Measurements from ENCODE around the gene MYO3B. TPM values are rescaled to one million over a fixed set of nuclear protein-coding genes. Genes with fewer than 3 reads are reported as not detected.
"Not testable (repeated sequence)": the region's sequence is repeated elsewhere in the genome, so short reads cannot be mapped to it uniquely, and the experiment has no call there.

Gene MYO3B
- total RNA-seq, 1 experiment from 2014 or later, result not detected

DNA sequence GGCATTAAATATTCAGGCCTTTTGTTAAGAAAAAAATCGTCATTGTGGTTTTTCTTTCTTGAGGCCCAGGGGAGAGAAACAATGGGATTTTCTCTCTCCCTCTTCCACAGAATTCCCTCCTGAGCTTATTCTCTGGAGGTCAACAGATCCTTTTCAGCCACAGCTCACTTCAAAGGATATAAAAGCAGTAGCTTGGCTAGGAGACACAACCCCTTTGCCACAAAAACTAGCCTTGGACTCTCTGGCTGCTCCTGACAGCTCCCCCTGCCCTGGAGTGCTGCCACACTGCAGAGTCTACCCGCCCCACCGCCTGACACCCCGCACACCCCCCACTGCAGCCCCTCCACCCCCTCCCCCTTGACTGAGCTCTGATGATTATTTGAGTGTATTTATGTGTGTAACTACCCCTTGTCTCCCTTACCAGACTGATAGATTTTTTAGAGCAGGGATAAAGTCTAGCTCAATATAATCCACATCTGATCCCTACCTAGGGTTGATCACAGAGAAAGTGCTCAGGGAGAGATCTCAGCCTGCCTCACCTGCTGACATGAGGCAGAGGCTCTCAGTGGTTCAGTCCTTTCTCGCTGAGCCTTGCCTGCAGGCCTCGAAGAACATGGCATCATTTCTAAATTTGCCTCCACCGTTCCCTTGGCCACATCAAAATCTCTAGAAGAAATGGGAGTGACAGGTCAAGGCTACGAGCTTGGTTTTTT, 405.0 kb downstream of the MYO3B start:
- no peak for DNase-seq (ENCODE audit: extremely low read depth, low read depth)

DNA sequence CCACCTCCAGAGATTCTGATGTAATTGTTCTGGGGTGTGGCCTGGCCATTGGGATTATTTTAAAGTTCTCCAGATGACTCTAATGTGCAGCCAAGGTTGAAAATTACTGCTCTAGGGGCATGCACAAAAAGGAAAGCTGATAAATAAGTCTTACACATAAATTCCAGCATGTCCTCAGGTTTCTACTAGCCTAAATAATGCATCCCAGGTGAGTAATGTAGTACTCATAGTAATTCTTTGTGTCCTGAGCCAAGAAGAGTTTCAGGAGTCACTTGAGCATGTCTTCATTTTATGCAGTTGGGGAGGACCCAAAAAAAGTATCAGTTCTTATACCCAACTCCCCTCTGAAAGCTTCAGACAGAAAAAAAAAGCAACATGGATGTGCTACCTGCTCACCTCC, 407.1 kb downstream of the MYO3B start:
- no peak for DNase-seq (ENCODE audit: extremely low read depth, low read depth)

DNA sequence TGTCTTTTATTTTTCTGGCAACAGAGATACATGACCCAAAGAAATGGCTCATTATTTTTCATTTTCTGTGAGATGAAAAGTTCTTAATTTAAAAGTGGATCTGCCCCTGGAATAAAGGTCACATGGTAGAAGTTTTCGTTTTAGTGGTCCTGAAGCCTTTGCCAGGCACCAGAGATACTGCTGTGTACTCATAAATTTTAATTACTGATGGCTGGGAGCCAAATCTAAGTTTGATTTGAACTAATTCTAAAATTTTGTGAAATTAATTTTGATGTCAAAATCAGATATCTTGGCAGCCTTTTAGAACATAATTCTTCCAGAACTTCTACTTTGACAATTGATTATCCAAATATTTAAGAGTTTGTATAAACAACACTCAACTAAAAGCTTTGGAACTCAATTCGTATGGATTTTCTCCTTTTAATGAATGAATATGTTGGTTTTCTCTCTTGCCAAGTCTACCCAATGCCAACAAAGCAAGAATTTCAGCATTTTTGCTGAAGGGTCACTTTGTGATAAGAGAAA, 408.7 kb downstream of the MYO3B start:
- DNase-seq (ENCODE audit: extremely low read depth, low read depth), result no peak

DNA sequence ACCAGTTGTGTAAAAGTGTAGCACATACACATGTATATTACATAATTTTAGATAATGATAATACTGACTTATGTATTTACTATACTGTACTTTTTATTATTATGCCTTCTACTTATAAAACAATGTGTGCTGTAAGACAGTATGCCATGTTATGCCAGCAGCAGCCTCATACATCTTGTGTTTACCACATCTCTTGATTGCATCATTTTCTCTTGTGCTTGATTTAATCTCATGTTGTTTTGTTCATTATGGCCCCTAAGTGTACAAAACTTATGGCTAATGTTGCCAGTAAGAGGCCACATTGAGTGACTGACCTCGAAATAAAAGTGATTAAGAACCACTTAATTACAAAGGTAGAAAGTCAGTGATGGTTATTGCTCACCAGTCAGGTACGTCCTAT, 409.2 kb downstream of the MYO3B start:
- DNase-seq (ENCODE audit: extremely low read depth, low read depth), result no peak

DNA sequence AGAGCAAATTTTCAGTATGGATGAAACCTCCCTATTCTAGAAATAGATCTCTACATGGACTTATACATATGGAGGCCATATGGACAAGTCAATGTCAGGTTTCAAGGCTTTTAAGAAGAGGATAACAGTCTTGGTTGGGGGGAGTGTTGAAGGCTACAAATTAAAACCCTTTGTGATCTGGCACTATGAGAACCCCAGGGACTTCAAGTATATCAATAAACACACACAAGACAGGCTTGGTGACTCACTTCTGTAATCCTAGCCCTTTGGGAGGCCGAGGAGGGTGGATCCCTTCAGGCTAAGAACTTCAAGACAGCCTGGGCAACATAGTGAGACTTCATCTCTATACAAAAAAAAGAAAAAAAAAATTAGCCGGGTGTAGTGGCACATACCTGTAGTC, 410.0 kb downstream of the MYO3B start:
- no peak for DNase-seq (ENCODE audit: extremely low read depth, low read depth)

DNA sequence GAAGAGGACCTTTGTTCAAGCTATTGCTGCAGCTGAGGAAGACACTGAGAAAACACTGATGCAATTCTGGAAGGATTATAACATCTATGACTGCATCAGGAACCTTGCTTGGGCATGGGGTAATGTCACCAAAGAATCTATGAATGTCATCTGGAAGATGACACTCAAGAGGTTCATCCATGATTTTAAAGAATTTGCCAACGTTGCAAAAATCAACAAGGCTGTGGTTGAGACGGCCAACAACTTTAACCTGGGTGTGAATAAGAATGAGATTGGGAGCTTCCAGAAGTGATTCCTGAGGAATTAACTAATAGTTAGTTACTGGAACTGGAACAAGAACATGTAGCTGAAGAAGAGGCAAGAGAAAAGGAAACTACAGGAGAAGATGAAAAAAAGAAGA, 410.8 kb downstream of the MYO3B start:
- DNase-seq (ENCODE audit: extremely low read depth, low read depth), result no peak

DNA sequence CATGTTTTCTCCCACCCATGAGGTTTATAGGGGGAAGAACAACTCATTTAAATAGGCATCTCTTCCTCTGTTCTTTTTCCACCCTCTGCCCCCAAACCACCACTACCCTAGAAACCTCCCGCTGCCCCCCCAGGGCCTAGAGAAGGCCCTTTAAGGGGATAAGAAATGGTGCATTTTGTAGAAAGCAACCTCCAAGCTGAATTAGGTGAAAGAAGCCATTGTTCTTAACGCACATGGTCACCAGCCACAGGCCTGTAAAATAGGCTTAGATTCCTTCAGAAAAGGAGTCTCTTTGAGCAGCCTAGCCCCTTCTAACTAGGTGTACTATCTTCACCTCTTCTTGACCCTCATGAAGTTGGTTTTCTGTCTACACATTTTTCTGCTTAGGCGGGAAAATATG, 418.6 kb downstream of the MYO3B start:
- DNase-seq (ENCODE audit: extremely low read depth, low read depth), result no peak

DNA sequence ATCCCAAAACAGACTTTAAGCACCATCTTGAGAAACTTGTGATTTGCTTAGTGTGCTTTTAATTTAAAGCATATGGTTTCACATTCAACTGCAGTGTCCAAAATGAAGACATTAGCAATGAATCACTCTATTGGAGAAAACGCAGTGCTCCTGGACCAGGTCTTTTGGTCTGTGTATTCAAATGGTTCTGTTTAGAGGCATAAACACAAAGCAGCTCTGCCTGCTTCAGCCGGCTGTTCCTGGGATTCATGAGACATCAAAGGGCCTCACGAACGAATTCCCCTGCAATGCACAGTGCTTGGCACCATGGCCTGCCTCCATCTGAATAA, 420.1 kb downstream of the MYO3B start:
- no peak for DNase-seq (ENCODE audit: extremely low read depth, low read depth)

DNA sequence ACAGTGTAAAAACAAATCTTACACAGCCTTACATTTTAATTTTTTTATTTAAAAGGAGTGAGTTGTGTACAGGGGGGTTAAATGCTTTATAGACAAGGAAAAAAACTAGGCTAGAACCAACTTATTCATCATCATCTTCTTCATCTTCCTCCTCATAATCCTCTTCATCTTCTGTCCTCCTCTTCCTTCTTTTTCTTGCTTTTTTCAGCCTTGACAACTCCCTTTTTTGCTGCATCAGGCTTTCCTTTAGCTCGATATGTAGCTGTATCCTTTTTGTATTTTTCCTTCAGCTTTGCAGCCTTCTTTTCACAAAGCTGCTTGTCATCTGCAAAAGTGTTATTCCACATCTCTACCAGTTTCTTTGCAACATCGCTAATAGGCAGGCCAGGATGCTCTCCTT, 423.5 kb downstream of the MYO3B start:
- no peak for DNase-seq (ENCODE audit: extremely low read depth, low read depth)

DNA sequence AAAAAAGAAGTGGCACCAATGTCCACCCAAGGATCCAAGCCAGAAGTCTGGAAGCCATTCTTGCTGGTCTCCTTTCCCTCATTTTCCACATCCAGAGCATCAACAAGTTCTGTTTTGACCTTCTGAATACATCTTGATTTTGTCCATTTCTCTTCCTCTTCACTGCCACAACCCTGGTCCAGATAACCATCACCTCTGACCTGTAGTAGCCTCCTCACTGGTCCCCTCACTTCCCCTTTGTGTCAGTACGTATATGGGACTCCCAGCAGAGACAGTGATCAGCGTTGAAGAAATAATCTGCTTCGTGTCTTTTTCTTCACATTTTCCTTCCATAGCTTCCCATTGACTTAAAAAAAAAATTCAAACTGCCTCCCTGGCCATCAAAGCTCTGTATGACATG, 427.9 kb downstream of the MYO3B start:
- no peak for DNase-seq (ENCODE audit: extremely low read depth, low read depth)

DNA sequence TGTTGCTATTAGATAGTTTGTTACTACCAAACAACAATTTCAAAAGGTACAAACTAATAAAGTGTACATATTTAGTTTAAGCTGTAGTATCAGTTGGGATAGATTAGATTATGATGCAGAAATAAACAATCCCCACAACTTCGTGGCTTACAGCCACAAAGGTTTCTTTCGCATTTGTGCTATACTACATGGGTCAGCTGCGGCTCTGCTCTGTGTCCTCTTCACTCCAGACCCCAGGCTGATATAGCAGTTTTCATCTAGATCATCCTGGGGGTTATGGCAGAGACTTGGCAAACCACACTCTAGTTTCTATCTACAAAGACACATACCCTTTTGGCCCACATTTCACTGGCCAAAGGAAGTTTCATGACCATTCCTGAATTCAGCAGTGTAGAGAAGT, 429.2 kb downstream of the MYO3B start:
- no peak for DNase-seq (ENCODE audit: extremely low read depth, low read depth)

DNA sequence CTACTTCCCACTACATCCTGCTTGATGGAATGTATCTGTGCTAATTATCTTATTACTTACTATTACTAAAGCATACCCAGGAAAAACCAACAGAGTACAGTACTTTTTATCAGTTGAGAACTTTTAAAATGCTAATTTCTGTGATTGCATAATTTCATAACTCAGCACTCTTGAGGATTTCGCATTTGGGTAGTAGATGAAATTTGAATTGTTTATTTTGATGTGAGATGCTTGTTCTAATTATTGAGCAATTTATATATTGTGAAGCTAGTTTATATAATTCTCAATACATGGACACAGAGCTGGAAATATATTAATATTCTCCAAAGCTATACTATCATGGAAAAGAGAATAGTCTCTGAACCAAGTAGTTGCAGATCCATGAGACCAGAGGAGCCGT, 432.7 kb downstream of the MYO3B start:
- no peak for DNase-seq (ENCODE audit: extremely low read depth, low read depth)

DNA sequence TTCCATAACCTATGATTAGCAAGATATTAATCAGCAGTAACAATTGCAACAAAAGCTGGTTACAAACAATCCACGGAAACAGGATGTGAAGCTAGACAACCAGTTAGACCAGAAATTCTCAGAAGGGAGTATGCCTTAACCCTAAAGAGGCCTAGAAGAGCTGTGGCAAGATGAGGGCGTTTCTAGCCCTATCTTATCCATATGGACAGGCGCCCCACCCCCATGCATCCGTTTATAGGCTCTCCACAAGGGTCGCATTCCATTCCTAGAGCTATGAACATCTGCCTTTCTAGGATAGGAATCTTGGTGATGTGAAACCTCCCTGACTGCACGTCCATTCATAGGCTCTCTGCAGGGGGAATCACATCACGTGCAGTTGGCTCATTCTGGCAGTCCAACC, 441.0 kb downstream of the MYO3B start:
- not testable (repeated sequence) for DNase-seq (ENCODE audit: extremely low read depth, low read depth)

DNA sequence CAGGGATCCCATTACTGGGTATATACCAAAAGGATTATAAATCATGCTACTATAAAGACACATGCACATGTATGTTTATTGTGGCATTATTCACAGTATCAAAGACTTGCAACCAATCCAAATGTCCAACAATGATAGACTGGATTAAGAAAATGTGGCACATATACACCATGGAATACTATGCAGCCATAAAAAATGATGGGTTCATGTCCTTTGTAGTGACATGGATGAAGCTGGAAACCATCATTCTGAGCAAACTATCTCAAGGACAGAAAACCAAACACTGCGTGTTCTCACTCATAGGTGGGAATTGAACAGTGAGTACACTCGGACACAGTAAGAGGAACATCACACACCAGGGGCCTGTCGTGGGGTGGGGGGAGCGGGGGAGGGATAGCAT, 457.1 kb downstream of the MYO3B start:
- not testable (repeated sequence) for DNase-seq (ENCODE audit: extremely low read depth, low read depth)

DNA sequence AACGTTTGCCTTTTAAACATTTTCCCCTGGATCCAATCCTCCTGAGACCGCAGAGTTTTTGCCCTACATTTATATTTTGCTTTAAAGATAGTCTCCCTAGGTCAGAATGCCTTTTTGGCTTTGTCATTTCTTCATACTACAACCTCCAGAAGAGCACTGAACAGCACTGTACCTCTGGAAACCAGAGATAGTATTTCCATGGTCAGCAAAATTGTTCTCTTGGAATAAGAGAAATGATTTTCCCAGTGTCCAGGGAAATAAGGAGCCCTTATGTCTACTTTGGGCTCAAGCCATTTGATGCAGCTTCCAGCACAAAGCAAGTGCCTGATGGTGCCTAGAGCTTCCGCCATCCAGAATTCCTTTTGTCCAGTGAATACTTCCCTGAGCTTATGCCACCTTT, 461.7 kb downstream of the MYO3B start:
- no peak for DNase-seq (ENCODE audit: extremely low read depth, low read depth)

DNA sequence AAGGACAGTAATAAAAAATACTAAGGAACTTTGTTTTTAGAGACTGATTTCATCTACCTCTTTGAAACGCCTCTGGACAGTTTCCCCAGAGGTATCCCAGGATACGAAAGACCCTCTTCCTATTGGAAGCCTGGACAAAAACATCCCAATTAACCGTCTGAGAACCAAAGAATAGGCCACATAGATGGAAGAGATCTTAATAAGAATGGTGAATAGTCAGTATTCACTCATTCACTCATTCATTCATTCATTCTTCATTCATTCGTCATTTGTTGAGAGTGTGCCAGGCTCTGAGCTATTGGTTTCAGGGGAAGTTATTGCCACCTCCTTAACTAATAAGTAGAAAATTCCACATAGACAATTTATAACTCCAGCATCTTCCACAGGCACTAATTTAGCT, 464.0 kb downstream of the MYO3B start:
- no peak for DNase-seq (ENCODE audit: extremely low read depth, low read depth)

DNA sequence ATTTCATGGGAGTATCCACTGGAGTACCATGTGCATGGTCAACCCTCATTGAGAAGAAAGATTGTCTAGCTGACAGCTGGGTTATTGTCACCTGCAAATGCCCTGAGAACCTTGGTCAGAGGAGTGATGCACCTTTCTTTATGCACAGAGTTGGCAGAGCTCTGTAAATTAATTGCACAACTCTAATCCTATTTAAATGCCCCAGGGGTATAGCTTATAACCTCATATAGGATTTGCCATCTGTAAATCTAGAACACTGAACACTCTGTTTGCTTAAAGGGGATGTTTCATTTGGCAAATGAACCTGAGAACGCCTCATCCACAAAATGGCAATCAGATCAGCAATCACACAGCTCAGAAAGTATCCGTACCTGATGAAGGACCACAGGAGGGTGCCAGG, 465.4 kb downstream of the MYO3B start:
- DNase-seq (ENCODE audit: extremely low read depth, low read depth), result no peak

DNA sequence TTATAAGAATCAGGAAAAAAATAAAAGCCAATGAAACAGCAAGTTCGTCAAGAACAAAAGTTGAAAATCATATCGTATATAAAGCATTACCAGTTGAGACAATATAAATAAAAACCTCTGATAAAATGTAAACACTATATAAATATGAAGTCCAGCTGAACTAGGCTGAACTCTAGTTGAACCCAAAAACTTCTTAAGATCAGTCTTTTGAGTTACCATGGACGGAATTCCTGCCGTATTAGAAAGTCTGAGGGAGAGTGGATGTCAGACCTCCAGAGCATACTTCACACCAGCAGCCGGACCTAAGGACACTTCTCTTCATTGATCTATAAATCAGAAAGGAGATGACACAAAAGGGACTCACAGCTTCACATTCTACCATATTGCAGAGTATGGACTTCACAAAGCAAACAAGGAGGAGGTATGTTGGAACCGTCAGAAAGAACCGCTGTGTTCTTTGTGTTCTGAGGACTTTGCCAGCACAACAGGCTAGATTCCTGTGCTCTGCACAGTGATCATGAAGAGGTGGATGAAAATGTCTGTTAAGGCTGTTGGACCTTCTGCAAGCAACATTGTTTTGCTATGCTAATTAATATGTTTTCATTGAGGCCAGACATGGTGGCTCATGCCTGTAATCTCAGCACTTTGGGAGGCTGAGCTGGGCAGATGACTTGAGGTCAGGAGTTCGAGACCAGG, 469.9 kb downstream of the MYO3B start:
- DNase-seq (ENCODE audit: extremely low read depth, low read depth), result no peak

DNA sequence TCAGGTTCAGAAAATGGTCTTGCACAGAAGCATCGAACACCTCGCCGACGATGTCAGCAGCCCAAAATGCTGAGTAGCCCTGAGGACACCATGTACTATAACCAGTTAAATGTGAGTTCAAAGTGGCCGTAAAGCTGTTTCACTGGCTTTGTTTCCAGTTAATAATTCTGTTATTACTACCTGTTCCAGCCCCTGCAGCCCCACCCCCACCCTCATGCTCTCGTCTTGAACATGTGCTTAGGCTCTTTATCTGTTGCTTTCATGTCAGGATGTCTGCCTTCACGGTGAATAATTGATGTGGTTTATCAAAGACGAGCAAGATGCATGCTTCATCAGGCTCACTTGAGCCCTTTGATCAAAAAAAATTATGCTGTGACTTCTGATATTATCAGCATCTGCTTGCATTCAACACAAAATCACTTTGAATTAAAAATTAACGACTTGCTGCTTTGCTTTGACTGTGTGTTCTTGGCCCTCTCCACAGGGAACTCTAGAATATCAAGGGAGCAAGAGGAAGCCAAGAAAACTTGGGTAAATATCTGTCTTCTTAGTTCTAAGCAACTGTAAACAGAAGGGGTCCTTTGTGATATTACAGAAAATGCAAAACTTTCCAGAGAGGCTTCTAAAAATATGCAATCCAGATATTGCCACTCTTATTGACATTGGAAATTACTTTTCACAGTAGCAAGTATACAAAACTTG, 473.8 kb downstream of the MYO3B start:
- no peak for DNase-seq (ENCODE audit: extremely low read depth, low read depth)

DNA sequence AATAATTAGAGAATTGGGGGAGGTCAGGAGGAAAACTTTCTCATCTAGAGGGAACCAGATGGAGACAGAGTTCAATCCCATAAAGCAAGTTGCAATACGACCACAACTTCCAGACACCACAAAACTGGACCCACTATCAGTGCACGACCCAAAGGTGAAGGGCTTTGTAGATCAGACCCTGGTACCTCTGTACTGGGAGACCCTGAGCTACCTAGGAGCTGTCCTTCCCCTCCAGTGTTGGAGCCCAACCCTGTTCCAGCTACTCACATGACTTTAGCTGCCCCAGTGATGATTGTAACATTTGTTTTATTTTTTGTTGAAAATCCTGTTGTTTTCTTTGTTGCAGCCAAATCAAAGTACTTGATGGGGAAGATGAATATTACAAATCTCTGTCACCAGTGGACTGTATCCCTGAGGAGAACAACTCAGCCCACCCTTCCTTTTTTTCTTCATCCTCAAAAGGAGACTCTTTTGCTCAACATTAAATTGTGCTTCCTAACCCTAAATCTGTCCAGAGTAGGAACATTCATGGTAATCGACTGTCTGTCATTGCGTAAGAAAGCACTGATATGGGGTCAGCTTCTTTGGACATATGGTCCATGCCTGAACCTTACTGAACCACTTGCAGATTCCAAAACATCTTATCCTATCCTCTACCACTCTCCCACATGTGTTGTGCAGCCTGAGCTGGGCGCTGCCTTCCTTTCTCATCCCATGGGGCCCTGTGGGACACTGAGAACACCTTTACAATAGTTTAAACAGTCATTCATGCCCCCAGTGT, 474.9 kb downstream of the MYO3B start:
- DNase-seq (ENCODE audit: extremely low read depth, low read depth), result no peak

DNA sequence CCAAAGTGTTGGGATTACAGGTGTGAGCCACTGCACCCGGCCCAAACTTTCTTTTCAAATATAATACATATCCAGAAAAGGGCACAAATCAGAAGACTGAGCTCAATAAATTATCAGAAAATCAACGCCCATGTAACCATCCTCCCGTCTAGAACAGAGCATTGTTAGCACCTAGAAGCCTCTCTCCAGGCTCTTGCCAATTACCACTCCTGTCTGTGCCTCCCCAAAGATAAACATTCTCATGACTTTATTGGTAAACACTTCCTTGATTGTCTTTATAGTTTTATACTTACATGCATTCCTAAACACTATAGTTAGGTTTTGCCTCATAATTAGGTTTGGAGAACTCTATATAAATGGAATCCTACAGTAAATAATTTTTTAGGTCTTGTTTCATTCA, 478.7 kb downstream of the MYO3B start:
- no peak for DNase-seq (ENCODE audit: extremely low read depth, low read depth)
